ENCODE data around the gene FAM120B. TPM values are rescaled to one million over a fixed set of nuclear protein-coding genes. Genes with fewer than 3 reads are reported as not detected.
"Not testable (repeated sequence)": the region's sequence is repeated elsewhere in the genome, so short reads cannot be mapped to it uniquely, and the experiment has no call there.

FAM120B gene
- total RNA-seq, 3 donors from 2014 or later: 28.8 to 35.0 (median 33.8) TPM

- H3K36me3 ChIP-seq: no peaks in the 10 kb centered on the region
- no peak overlapping the region for H3K4me3 ChIP-seq
- H3K4me1 ChIP-seq: no peaks in the 10 kb centered on the region
- H3K9me3 ChIP-seq: no peaks in the 10 kb centered on the region
- no peaks in the 10 kb centered on the region for H3K27me3 ChIP-seq
- DNase-seq (ENCODE audit: low spot score in 2 of 2): no peak
- H3K27ac ChIP-seq: no peak overlapping the region
- intact Hi-C loops (cut with DNase I; ENCODE audit: low total_unique reads): no loop called here
- TF ChIP-seq POLR2AphosphoS5 (IDR thresholded peaks at IDR 0.05) (no peak), CTCF (IDR thresholded peaks at IDR 0.05) (no peak), POLR2A (IDR thresholded peaks at IDR 0.05) (no peak)
Measured at GRCh38 chr6:170383466-170384035, 77.0 kb downstream of the FAM120B start.

GRCh38 chr6:170385506-170385905, 78.9 kb downstream of the FAM120B start:
- H3K4me1 ChIP-seq: no peaks in the 10 kb centered on the region
- H3K9me3 ChIP-seq: no peaks in the 10 kb centered on the region
- intact Hi-C loops (cut with DNase I; ENCODE audit: low total_unique reads): no loop called here
- H3K36me3 ChIP-seq: no peaks in the 10 kb centered on the region
- H3K27ac ChIP-seq: no peak overlapping the region
- no peaks in the 10 kb centered on the region for H3K27me3 ChIP-seq
- H3K4me3 ChIP-seq: no peak overlapping the region
- TF ChIP-seq POLR2AphosphoS5 (IDR thresholded peaks at IDR 0.05) (no peak), POLR2A (IDR thresholded peaks at IDR 0.05) (no peak), CTCF (IDR thresholded peaks at IDR 0.05) (no peak)
- no peak for DNase-seq (ENCODE audit: low spot score in 2 of 2)

- Histone ChIP-seq H3K9me3 (no peaks in the 10 kb centered on the region), H3K27ac (no peak overlapping the region), H3K36me3 (peaks cover 4% of the 10 kb centered on the region), H3K4me3 (no peak overlapping the region), H3K4me1 (no peaks in the 10 kb centered on the region), H3K27me3 (no peaks in the 10 kb centered on the region)
- intact Hi-C loops (cut with DNase I; ENCODE audit: low total_unique reads): no loop called here
- TF ChIP-seq POLR2AphosphoS5 (IDR thresholded peaks at IDR 0.05): no peak
- no peak for DNase-seq (ENCODE audit: low spot score in 2 of 2)
Measured at GRCh38 chr6:170388113-170388512, 81.6 kb downstream of the FAM120B start.

- no peak for TF ChIP-seq POLR2A (IDR thresholded peaks at IDR 0.05)
- no peak for TF ChIP-seq POLR2AphosphoS5 (IDR thresholded peaks at IDR 0.05)
- TF ChIP-seq CTCF (IDR thresholded peaks at IDR 0.05): no peak
- H3K4me3 ChIP-seq: no peak overlapping the region
- H3K4me1 ChIP-seq: no peaks in the 10 kb centered on the region
- H3K9me3 ChIP-seq: no peaks in the 10 kb centered on the region
- peaks cover 4% of the 10 kb centered on the region for H3K36me3 ChIP-seq
- no peak for DNase-seq (ENCODE audit: low spot score in 2 of 2)
- no peak overlapping the region for H3K27ac ChIP-seq
- intact Hi-C loops (cut with DNase I; ENCODE audit: low total_unique reads): no loop called here
- H3K27me3 ChIP-seq: no peaks in the 10 kb centered on the region
Measured at GRCh38 chr6:170393033-170393432, 86.5 kb downstream of the FAM120B start.

- no peak for DNase-seq (ENCODE audit: low spot score in 2 of 2)
Measured at GRCh38 chr6:170393807-170394399, 87.3 kb downstream of the FAM120B start.

GRCh38 chr6:170394980-170395379, 88.4 kb downstream of the FAM120B start:
- Histone ChIP-seq H3K4me1 (no peaks in the 10 kb centered on the region), H3K27me3 (no peaks in the 10 kb centered on the region), H3K27ac (no peak overlapping the region), H3K4me3 (no peak overlapping the region), H3K36me3 (peaks cover 4% of the 10 kb centered on the region), H3K9me3 (no peaks in the 10 kb centered on the region)
- intact Hi-C loops (cut with DNase I; ENCODE audit: low total_unique reads): no loop called here
- no peak for DNase-seq (ENCODE audit: low spot score in 2 of 2)
- TF ChIP-seq CTCF (IDR thresholded peaks at IDR 0.05): no peak
- TF ChIP-seq POLR2AphosphoS5 (IDR thresholded peaks at IDR 0.05): no peak
- TF ChIP-seq POLR2A (IDR thresholded peaks at IDR 0.05): no peak

More at GRCh38 chr6:170393807-170394399, 87.3 kb downstream of the FAM120B start:
- H3K27me3 ChIP-seq: no peaks in the 10 kb centered on the region
- no peaks in the 10 kb centered on the region for H3K4me1 ChIP-seq
- TF ChIP-seq POLR2AphosphoS5 (IDR thresholded peaks at IDR 0.05) (no peak), POLR2A (IDR thresholded peaks at IDR 0.05) (no peak)
- H3K9me3 ChIP-seq: no peaks in the 10 kb centered on the region
- intact Hi-C loops (cut with DNase I; ENCODE audit: low total_unique reads): no loop called here
- H3K27ac ChIP-seq: no peak overlapping the region
- no peak overlapping the region for H3K4me3 ChIP-seq
- peaks cover 4% of the 10 kb centered on the region for H3K36me3 ChIP-seq

GRCh38 chr6:170398743-170399369, 92.3 kb downstream of the FAM120B start:
- intact Hi-C loops (cut with DNase I; ENCODE audit: low total_unique reads); H3K4me1 ChIP-seq; H3K27me3 ChIP-seq; H3K36me3 ChIP-seq; H3K4me3 ChIP-seq; DNase-seq (ENCODE audit: low spot score in 2 of 2); H3K9me3 ChIP-seq; H3K27ac ChIP-seq: not testable (repeated sequence)

- H3K9me3 ChIP-seq; H3K27ac ChIP-seq; H3K4me3 ChIP-seq; H3K36me3 ChIP-seq; intact Hi-C loops (cut with DNase I; ENCODE audit: low total_unique reads); H3K27me3 ChIP-seq; DNase-seq (ENCODE audit: low spot score in 2 of 2); H3K4me1 ChIP-seq: not testable (repeated sequence)
Measured at GRCh38 chr6:170399955-170400558, 93.5 kb downstream of the FAM120B start.

Data from breast epithelium (tissue), 4 donors.